ENCODE results near the gene CPXM2.

The CPXM2 gene

DNA sequence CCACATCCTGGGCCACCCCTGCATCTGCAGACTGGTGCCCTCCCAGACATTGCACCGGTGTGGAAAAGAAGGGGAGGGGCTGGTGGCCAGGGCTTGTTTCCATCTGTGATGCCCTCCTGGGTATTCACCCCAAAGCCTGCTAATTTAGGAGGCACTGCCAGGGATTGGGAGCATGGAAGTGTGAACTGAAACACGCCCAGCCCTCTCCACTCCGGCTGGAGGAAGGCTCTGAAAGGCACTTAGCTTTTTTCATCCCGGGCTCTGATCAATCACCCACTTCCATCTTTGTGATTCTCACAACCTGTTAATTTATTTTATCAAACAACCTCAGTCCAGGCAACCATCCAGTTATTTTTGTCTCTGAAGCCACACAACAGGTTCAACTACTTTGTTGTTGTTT, 20.9 kb upstream of the CPXM2 start:
- no peak for DNase-seq
- 80% methylated on average over 4 of the region's 4 CpGs for WGBS (ENCODE audit: insufficient coverage)
- CTCF ChIA-PET, result interaction anchor here (1.1 kb wide), 1 partner anchor 330 kb away, joined by 3 read pairs; no protein-coding TSS in a partner anchor

DNA sequence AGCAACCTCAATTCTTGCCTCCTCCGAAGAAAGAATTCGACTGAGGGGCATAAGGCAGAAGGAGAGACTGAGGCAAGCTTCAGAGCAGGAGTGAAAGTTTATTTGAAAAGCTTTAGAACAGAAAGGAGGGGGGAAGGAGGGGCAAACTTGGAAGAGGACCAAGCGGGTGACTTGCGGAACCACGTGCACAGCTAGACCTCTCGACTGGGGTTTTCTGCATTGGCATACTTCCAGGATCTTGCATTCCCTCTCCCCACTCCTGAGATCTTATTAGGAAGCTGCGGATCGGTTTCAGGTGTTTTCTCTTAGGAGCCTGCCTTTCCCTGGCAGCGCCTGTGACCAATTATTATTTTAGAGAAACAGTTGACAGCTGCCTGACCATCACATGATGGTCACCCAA, 20.3 kb upstream of the CPXM2 start:
- Histone ChIP-seq H3K4me3 (ENCODE audit: control insufficient read depth in 1 of 7, extremely low read depth in 1 of 7, insufficient read depth in 4 of 7, low read depth in 2 of 7, low read length in 6 of 7) (no peak overlapping the region), H3K4me1 (ENCODE audit: control extremely low read depth in 1 of 4, control insufficient read depth in 4 of 4, insufficient read depth in 4 of 4, low read length in 3 of 4) (peaks cover 0 to 34% (median 7%) of the 10 kb centered on the region in 4 experiments), H3K9me3 (ENCODE audit: control extremely low read depth in 1 of 5, control insufficient read depth in 4 of 5, insufficient read depth in 2 of 5, low read depth in 1 of 5, low read length in 4 of 5) (no peaks in the 10 kb centered on the region), H3K36me3 (ENCODE audit: control insufficient read depth in 4 of 4, insufficient read depth in 4 of 4, low read length in 3 of 4) (no peaks in the 10 kb centered on the region), H3K27me3 (replicated peaks in 2 of 5; ENCODE audit: control insufficient read depth in 4 of 5, insufficient read depth in 5 of 5, low read length in 4 of 5) (peaks cover 0 to 5% (median 1%) of the 10 kb centered on the region in 5 experiments), H3K27ac (ENCODE audit: insufficient read depth in 1 of 2, low read depth in 1 of 2, low read length in 2 of 2, poor library complexity in 1 of 2, severe bottlenecking in 2 of 2) (no peak overlapping the region)
- WGBS (ENCODE audit: insufficient coverage), result 26% methylated on average over 6 of the region's 9 CpGs
- ChIA-PET POLR2A (interaction anchor here (0.6 kb wide), 1 partner anchor 34 kb away, joined by 3 read pairs; no protein-coding TSS in a partner anchor), CTCF (interaction anchor here (0.6 kb wide), 1 partner anchor 49 kb away, joined by 3 read pairs; no protein-coding TSS in a partner anchor)
- DNase-seq, result peak; percentile 70 to 86 (median 82)

More for the DNA sequence above, 20.9 kb upstream of the CPXM2 start:
- Histone ChIP-seq H3K4me3 (ENCODE audit: control insufficient read depth in 1 of 7, extremely low read depth in 1 of 7, insufficient read depth in 4 of 7, low read depth in 2 of 7, low read length in 6 of 7) (no peak overlapping the region), H3K27ac (ENCODE audit: insufficient read depth in 1 of 2, low read depth in 1 of 2, low read length in 2 of 2, poor library complexity in 1 of 2, severe bottlenecking in 2 of 2) (no peak overlapping the region), H3K27me3 (replicated peaks in 2 of 5; ENCODE audit: control insufficient read depth in 4 of 5, insufficient read depth in 5 of 5, low read length in 4 of 5) (peaks cover 0 to 5% (median 0%) of the 10 kb centered on the region in 5 experiments), H3K9me3 (ENCODE audit: control extremely low read depth in 1 of 5, control insufficient read depth in 4 of 5, insufficient read depth in 2 of 5, low read depth in 1 of 5, low read length in 4 of 5) (no peaks in the 10 kb centered on the region), H3K4me1 (ENCODE audit: control extremely low read depth in 1 of 4, control insufficient read depth in 4 of 4, insufficient read depth in 4 of 4, low read length in 3 of 4) (peaks cover 0 to 34% (median 5%) of the 10 kb centered on the region in 4 experiments), H3K36me3 (ENCODE audit: control insufficient read depth in 4 of 4, insufficient read depth in 4 of 4, low read length in 3 of 4) (no peaks in the 10 kb centered on the region)
- POLR2A ChIA-PET, result interaction anchor here (0.9 kb wide), 1 partner anchor 11 kb away, joined by 3 read pairs; no protein-coding TSS in a partner anchor

DNA sequence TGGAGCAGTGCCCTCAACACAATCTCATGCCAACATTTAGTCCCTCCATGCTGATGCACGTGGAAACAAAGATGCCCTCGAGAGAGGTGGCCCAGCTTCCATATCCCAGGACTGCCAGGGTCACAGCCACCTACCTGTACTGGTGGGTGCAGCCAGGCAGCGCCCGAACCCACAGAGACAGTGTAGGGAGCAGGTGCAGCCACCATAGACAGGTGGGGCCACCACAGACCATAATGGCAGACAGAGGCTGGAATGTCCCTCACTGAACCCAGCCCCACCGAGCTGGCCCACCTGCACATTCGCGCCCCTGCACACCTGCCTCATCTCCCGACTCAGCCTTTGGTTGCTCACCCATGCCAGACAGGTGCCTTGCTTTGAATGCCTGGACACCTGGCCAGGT, 18.3 kb upstream of the CPXM2 start:
- 96% methylated on average over 8 of the region's 8 CpGs for WGBS (ENCODE audit: insufficient coverage)
- H3K36me3 ChIP-seq (ENCODE audit: control insufficient read depth in 4 of 4, insufficient read depth in 4 of 4, low read length in 3 of 4), result no peaks in the 10 kb centered on the region
- POLR2A ChIA-PET, result no interaction called here
- H3K9me3 ChIP-seq (ENCODE audit: control extremely low read depth in 1 of 5, control insufficient read depth in 4 of 5, insufficient read depth in 2 of 5, low read depth in 1 of 5, low read length in 4 of 5), result no peaks in the 10 kb centered on the region
- H3K4me3 ChIP-seq (ENCODE audit: control insufficient read depth in 1 of 7, extremely low read depth in 1 of 7, insufficient read depth in 4 of 7, low read depth in 2 of 7, low read length in 6 of 7), result no peak overlapping the region
- H3K27me3 ChIP-seq (replicated peaks in 2 of 5; ENCODE audit: control insufficient read depth in 4 of 5, insufficient read depth in 5 of 5, low read length in 4 of 5), result peaks cover 0 to 5% (median 3%) of the 10 kb centered on the region in 5 experiments
- peaks cover 0 to 34% (median 8%) of the 10 kb centered on the region in 4 experiments for H3K4me1 ChIP-seq (ENCODE audit: control extremely low read depth in 1 of 4, control insufficient read depth in 4 of 4, insufficient read depth in 4 of 4, low read length in 3 of 4)
- CTCF ChIA-PET, result no interaction called here
- no peak for DNase-seq
- H3K27ac ChIP-seq (ENCODE audit: insufficient read depth in 1 of 2, low read depth in 1 of 2, low read length in 2 of 2, poor library complexity in 1 of 2, severe bottlenecking in 2 of 2), result no peak overlapping the region

DNA sequence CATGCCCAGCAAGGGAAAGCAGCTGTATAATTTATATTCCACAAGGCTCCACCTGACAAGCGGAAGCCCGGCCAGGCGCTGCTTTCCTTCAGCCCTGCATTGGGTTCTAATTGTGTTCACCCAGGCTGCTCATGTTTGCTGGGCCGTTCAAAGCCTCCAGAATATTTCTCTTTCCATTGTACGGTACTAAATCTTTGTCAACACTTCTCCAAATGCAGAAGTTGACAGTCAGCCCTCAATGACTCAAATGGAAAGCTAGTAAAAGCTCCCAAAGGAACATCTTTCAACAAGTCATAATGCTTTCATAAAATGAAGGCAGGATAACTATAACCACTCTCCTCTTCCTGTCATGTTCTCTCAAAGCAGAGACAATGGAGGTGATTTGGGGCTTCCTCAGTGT, 17.8 kb upstream of the CPXM2 start:
- Histone ChIP-seq H3K4me3 (ENCODE audit: control insufficient read depth in 1 of 7, extremely low read depth in 1 of 7, insufficient read depth in 4 of 7, low read depth in 2 of 7, low read length in 6 of 7) (no peak overlapping the region), H3K9me3 (ENCODE audit: control extremely low read depth in 1 of 5, control insufficient read depth in 4 of 5, insufficient read depth in 2 of 5, low read depth in 1 of 5, low read length in 4 of 5) (no peaks in the 10 kb centered on the region), H3K36me3 (ENCODE audit: control insufficient read depth in 4 of 4, insufficient read depth in 4 of 4, low read length in 3 of 4) (no peaks in the 10 kb centered on the region), H3K4me1 (ENCODE audit: control extremely low read depth in 1 of 4, control insufficient read depth in 4 of 4, insufficient read depth in 4 of 4, low read length in 3 of 4) (peaks cover 0 to 33% (median 8%) of the 10 kb centered on the region in 4 experiments), H3K27me3 (replicated peaks in 2 of 5; ENCODE audit: control insufficient read depth in 4 of 5, insufficient read depth in 5 of 5, low read length in 4 of 5) (peaks cover 0 to 5% (median 3%) of the 10 kb centered on the region in 5 experiments), H3K27ac (ENCODE audit: insufficient read depth in 1 of 2, low read depth in 1 of 2, low read length in 2 of 2, poor library complexity in 1 of 2, severe bottlenecking in 2 of 2) (no peak overlapping the region)
- ChIA-PET CTCF (no interaction called here), POLR2A (no interaction called here)
- DNase-seq, result peak in 1 of 3 donors; percentile 13
- 48% methylated on average over 3 of the region's 5 CpGs for WGBS (ENCODE audit: insufficient coverage)

DNA sequence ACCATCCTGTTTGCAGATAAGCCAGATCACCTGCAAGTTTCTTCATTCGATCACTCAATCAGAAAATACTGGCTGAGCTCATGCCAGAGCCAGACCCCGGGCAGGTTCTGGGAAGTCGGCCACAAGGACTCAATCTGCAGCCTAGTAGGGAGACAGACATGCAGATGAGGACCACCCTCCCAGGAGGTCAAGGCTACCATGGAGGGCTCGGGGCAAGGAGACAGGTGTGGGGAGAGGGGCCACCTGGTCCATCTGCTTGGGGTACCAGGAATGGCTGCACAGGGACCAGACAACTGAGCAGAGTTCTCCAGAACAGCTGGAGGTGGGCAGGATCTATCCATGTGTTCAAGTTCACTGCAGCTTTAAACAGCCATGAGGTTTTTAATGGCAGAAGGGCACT, 16.8 kb upstream of the CPXM2 start:
- DNase-seq, result no peak
- CTCF ChIA-PET, result no interaction called here
- H3K27ac ChIP-seq (ENCODE audit: insufficient read depth in 1 of 2, low read depth in 1 of 2, low read length in 2 of 2, poor library complexity in 1 of 2, severe bottlenecking in 2 of 2), result no peak overlapping the region
- H3K9me3 ChIP-seq (ENCODE audit: control extremely low read depth in 1 of 5, control insufficient read depth in 4 of 5, insufficient read depth in 2 of 5, low read depth in 1 of 5, low read length in 4 of 5), result no peaks in the 10 kb centered on the region
- peaks cover 0 to 5% (median 3%) of the 10 kb centered on the region in 5 experiments for H3K27me3 ChIP-seq (replicated peaks in 2 of 5; ENCODE audit: control insufficient read depth in 4 of 5, insufficient read depth in 5 of 5, low read length in 4 of 5)
- no peaks in the 10 kb centered on the region for H3K36me3 ChIP-seq (ENCODE audit: control insufficient read depth in 4 of 4, insufficient read depth in 4 of 4, low read length in 3 of 4)
- H3K4me3 ChIP-seq (ENCODE audit: control insufficient read depth in 1 of 7, extremely low read depth in 1 of 7, insufficient read depth in 4 of 7, low read depth in 2 of 7, low read length in 6 of 7), result no peak overlapping the region
- H3K4me1 ChIP-seq (ENCODE audit: control extremely low read depth in 1 of 4, control insufficient read depth in 4 of 4, insufficient read depth in 4 of 4, low read length in 3 of 4), result peaks cover 0 to 22% (median 4%) of the 10 kb centered on the region in 4 experiments
- WGBS (ENCODE audit: insufficient coverage), result 89% methylated on average over 4 of the region's 4 CpGs
- POLR2A ChIA-PET, result no interaction called here

DNA sequence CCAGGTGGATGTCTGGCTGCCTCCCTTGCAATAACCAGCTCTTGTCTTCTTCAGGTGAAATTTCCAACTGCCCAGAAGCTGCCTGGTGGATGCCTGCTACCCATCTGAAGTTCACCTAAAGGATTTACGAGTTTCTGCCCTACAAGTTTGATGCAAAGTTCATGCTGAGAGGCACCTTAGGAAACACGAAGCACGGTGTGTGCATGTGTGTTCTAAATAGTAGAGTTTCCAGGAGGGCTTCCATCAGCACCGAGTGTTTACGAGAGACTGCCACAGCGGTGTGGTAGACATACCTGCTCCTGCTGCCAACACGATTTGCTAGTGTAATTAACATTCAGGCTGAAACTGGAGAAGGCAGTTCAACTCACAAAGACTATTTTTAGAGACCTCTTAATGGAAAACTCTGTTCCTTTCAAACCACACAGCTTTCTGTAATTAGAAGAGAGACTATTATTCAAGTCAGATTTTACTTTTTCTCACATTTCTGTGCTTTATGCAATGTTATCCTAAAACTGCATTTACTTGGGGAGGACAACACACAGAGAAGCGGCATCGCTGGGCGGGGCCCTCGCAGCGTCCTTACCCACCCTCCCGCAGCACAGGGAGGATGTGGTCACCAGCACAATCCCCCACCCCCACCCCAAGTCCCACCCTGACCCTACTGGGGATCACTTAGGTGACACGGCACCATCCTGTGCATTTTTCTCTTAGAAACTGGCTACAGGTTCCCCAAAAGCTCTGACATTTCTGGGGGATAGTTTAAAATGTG, 15.5 kb upstream of the CPXM2 start:
- 77% methylated on average over 7 of the region's 14 CpGs for WGBS (ENCODE audit: insufficient coverage)

DNA sequence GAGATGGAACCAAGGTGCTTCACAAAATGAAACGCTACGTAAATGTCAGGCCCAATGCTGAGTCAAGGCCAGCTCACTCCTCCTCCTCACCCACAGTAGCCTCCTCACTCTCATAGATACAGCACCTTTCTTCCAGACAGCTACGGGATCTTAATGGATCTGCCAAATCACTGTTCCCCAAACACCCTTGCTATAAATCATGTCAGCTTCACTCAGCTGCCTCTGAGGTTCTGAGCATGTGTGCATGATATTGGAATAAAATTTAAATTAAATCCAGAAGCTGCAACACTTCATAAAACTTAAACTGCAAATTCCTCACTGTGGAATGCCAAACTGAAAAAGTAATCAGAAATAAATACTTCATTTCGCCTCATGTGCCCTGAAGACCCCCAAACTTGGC, 14.7 kb upstream of the CPXM2 start:
- Histone ChIP-seq H3K27me3 (replicated peaks in 2 of 5; ENCODE audit: control insufficient read depth in 4 of 5, insufficient read depth in 5 of 5, low read length in 4 of 5) (peaks cover 0 to 5% (median 2%) of the 10 kb centered on the region in 5 experiments), H3K4me3 (ENCODE audit: control insufficient read depth in 1 of 7, extremely low read depth in 1 of 7, insufficient read depth in 4 of 7, low read depth in 2 of 7, low read length in 6 of 7) (no peak overlapping the region), H3K9me3 (ENCODE audit: control extremely low read depth in 1 of 5, control insufficient read depth in 4 of 5, insufficient read depth in 2 of 5, low read depth in 1 of 5, low read length in 4 of 5) (no peaks in the 10 kb centered on the region), H3K27ac (ENCODE audit: insufficient read depth in 1 of 2, low read depth in 1 of 2, low read length in 2 of 2, poor library complexity in 1 of 2, severe bottlenecking in 2 of 2) (no peak overlapping the region), H3K4me1 (ENCODE audit: control extremely low read depth in 1 of 4, control insufficient read depth in 4 of 4, insufficient read depth in 4 of 4, low read length in 3 of 4) (peaks cover 0 to 5% (median 1%) of the 10 kb centered on the region in 4 experiments), H3K36me3 (ENCODE audit: control insufficient read depth in 4 of 4, insufficient read depth in 4 of 4, low read length in 3 of 4) (no peaks in the 10 kb centered on the region)
- 100% methylated on average over 2 of the region's 4 CpGs for WGBS (ENCODE audit: insufficient coverage)
- CTCF ChIA-PET, result no interaction called here
- DNase-seq, result no peak
- POLR2A ChIA-PET, result no interaction called here

More for the DNA sequence above, 15.5 kb upstream of the CPXM2 start:
- Histone ChIP-seq H3K36me3 (ENCODE audit: control insufficient read depth in 4 of 4, insufficient read depth in 4 of 4, low read length in 3 of 4) (no peaks in the 10 kb centered on the region), H3K27me3 (replicated peaks in 2 of 5; ENCODE audit: control insufficient read depth in 4 of 5, insufficient read depth in 5 of 5, low read length in 4 of 5) (peaks cover 0 to 5% (median 2%) of the 10 kb centered on the region in 5 experiments), H3K9me3 (ENCODE audit: control extremely low read depth in 1 of 5, control insufficient read depth in 4 of 5, insufficient read depth in 2 of 5, low read depth in 1 of 5, low read length in 4 of 5) (no peaks in the 10 kb centered on the region), H3K27ac (ENCODE audit: insufficient read depth in 1 of 2, low read depth in 1 of 2, low read length in 2 of 2, poor library complexity in 1 of 2, severe bottlenecking in 2 of 2) (no peak overlapping the region), H3K4me1 (ENCODE audit: control extremely low read depth in 1 of 4, control insufficient read depth in 4 of 4, insufficient read depth in 4 of 4, low read length in 3 of 4) (peaks cover 0 to 10% (median 2%) of the 10 kb centered on the region in 4 experiments), H3K4me3 (ENCODE audit: control insufficient read depth in 1 of 7, extremely low read depth in 1 of 7, insufficient read depth in 4 of 7, low read depth in 2 of 7, low read length in 6 of 7) (no peak overlapping the region)
- ChIA-PET POLR2A (no interaction called here), CTCF (interaction anchor here (0.6 kb wide), 1 partner anchor 924 kb away, joined by 3 read pairs; no protein-coding TSS in a partner anchor)
- no peak for DNase-seq

All from common myeloid progenitor, CD34-positive (primary cell).